COR-L47 (cell line): Measurements from ENCODE around the gene GRID2.
"Not testable (repeated sequence)": the region's sequence is repeated elsewhere in the genome, so short reads cannot be mapped to it uniquely, and the experiment has no call there.

Experiments
- DNase-seq: peaks from one replicate; lab custom pipeline; 2025; lab: John Stamatoyannopoulos, UW

The GRID2 gene

DNA sequence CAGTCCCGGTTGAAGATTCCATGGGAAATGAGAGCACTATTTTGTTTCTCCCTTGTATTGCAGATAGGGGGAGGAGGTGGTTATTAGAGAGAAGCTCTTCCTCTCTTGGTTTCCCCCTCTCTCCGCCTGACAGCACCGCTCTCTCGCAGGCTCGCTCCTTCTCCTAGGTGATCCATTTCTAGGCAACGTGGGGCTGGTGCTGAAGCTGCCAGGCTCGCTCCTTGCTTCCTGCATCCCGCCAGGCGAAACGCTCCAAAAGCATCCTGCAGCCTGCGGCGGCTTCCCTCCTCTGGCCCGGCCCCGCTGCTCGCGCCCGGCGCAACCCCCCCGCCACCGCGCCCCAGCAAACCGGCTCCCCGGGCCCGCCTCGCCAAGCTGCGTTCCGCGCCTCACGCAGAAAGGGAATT, at the start of gene GRID2:
TSS of gene GRID2 (plus strand) at position 346 of the 407 bp plus-strand sequence.
- DNase-seq: peak; percentile 84

- DNase-seq: no peak
Measured at GRCh38 chr4:92253986-92254671, 49.6 kb upstream of the GRID2 start.

- no peak for DNase-seq
Measured at GRCh38 chr4:92254767-92255442, 48.9 kb upstream of the GRID2 start.

GRCh38 chr4:92255920-92256244, 47.9 kb upstream of the GRID2 start:
- DNase-seq: no peak

GRCh38 chr4:92257931-92258857, 45.6 kb upstream of the GRID2 start:
- no peak for DNase-seq

DNA sequence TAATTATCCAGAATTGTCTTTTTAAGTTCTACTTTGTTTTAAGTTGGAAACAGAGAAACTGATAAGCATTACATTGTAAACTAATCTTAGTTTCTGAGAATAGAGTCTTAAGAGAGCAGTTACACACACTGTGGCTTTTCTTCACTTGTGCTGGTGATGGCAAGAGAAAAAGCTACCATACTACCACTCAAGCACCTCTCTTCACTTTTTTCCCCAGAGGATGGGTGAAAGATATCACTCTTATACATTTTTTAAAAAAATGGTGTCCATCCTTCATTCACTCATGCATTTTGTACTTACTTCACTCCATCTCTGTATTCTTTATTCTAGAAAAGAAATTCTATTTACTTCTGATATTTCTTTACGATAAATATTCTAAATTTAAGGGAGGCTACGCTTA, 42.5 kb upstream of the GRID2 start:
- DNase-seq: no peak

DNA sequence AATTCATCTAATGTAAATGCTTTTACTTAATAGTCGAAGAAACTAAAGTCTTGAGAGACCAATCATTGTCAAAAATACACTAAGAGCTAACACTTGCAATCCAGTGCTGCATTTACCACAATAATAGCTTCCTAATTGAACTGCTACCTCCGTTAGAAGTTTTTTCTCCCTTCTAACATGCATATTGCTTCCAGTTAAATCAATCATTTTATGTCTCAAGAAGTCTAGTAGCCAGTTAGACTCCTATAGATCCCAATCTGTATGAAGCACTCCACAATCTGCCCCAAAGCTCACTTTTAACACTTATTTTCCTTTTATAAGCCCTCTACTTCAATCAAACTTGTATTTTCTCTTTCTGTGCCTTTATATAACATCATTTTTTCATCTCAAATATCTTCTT, 41.4 kb upstream of the GRID2 start:
- DNase-seq: no peak

- DNase-seq: no peak
Measured at GRCh38 chr4:92263010-92263409, 40.8 kb upstream of the GRID2 start.

- no peak for DNase-seq
Measured at GRCh38 chr4:92263575-92263974, 40.2 kb upstream of the GRID2 start.

- no peak for DNase-seq
Measured at GRCh38 chr4:92264163-92264562, 39.6 kb upstream of the GRID2 start.

- peak; percentile 7 for DNase-seq
Measured at GRCh38 chr4:92265021-92265420, 38.7 kb upstream of the GRID2 start.

DNA sequence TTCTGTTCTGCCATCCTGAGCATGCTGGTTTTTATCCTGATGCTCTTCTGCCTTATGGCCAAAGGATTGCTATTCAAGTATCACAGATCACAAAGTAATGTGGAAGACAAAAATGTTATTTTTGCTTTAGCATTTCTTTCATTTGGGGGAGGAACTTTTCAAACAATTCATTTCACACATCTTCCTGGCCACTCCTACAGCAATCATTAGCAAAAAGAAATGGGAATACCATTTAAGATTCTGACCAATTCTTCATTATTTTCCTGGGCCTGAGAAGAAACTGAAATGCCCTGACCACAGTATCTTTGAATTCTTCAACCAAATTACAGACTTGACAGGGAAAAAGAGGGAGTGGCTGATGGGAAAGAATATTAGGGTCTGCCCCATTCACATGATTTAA, 38.0 kb upstream of the GRID2 start:
- DNase-seq: no peak

DNA sequence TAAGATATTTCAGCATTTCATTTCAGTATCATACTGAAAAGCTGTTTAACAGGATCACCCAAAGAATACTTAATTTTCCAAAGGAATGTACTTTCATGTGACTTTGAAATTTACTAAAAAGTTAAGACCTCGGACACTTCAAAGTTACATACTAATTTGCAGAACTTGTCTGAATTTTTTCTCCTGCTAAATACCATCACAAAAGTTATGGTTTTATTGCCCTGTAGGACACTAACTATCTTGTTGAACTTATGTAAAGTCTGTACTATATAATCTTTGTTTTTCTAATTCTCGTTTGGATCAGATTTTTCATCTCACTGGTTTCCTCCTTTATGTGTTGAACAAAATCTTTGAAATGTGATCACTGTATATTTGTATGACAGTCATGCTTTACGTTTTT, 37.2 kb upstream of the GRID2 start:
- no peak for DNase-seq

DNA sequence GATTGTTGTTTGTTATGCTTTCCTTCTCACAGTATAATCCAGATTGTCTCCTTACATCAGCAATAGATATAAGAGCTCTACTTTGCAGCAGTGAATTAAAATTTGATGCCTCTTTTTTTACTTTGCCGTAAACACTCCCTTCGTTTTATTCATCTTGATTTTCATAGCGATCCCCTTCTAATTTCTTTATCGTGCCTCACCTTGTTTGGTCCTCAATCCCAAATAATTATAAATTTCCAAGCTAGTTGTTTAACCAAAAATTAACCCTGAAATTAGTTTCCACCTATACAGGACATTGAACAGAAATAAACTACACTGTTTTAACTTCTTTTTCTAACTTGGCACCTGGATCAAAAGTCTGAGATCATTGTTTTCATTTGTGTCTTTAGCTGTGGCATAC, 35.1 kb upstream of the GRID2 start:
- DNase-seq: no peak

GRCh38 chr4:92270908-92271307, 32.9 kb upstream of the GRID2 start:
- DNase-seq: no peak

DNA sequence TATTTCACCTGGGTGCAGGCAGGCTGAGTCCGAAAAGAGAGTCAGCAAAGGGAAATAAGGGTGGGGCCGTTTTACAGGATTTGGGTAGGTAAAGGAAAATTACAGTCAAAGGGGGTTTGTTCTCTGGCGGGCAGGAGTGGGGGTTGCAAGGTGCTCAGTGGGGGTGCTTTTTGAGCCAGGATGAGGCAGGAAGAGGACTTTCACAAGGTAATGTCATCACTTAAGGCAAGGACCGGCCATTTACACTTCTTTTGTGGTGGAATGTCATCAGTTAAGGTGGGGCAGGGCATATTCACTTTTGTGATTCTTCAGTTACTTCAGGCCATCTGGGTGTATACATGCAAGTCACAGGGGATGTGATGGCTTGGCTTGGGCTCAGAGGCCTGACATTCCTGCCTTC, 32.2 kb upstream of the GRID2 start:
- DNase-seq: not testable (repeated sequence)

GRCh38 chr4:92277057-92277881, 26.5 kb upstream of the GRID2 start:
- not testable (repeated sequence) for DNase-seq

DNA sequence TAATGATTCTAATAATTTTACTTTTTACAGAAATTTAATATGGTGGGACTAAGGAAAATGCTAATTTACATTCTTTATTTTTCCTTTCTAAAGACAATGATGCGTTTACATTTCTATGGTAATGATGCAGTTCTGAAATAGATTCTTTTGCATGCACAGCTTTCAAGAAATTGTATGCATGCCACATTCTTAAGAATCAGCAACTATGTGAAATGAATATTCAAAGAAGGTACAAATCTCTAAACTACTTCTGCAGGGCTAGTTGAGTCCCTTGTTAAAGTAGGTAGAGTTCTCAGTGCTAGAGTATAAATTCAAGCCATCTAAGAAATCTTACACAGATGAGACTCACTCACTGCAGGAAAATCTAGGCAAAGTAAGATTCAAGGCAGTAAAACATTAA, 24.5 kb upstream of the GRID2 start:
- DNase-seq: no peak

- DNase-seq: no peak
Measured at GRCh38 chr4:92299152-92299551, 4.6 kb upstream of the GRID2 start.

GRCh38 chr4:92304121-92304520, 355 bp downstream of the GRID2 start:
- no peak for DNase-seq

- peak; percentile 39 for DNase-seq
Measured at GRCh38 chr4:92304606-92305005, 840 bp downstream of the GRID2 start.
